Brain pericyte (primary cell): Measurements from ENCODE around the gene FRMD4A.
"Not testable (repeated sequence)": the region's sequence is repeated elsewhere in the genome, so short reads cannot be mapped to it uniquely, and the experiment has no call there.

Source experiments
- DNase-seq: peaks from one replicate; pipeline ENCODE4 v3.0.0-alpha.2; 2012; ENCODE audit warnings: low read depth, low spot score

FRMD4A gene

GRCh38 chr10:13883636-13884444 is 446.9 kb downstream of the FRMD4A start:
- DNase-seq: no peak

- DNase-seq: no peak
Measured at GRCh38 chr10:13882119-13882711, 448.5 kb downstream of the FRMD4A start.

- DNase-seq: no peak
Measured at GRCh38 chr10:13880760-13881159, 450.0 kb downstream of the FRMD4A start.

- DNase-seq: no peak
Measured at GRCh38 chr10:13877154-13877909, 453.4 kb downstream of the FRMD4A start.

- DNase-seq: no peak
Measured at GRCh38 chr10:13873196-13873595, 457.5 kb downstream of the FRMD4A start.

- DNase-seq: no peak
Measured at GRCh38 chr10:13872411-13872810, 458.3 kb downstream of the FRMD4A start.

GRCh38 chr10:13871776-13872175 is 458.9 kb downstream of the FRMD4A start:
- no peak for DNase-seq

- DNase-seq: no peak
Measured at GRCh38 chr10:13871011-13871410, 459.7 kb downstream of the FRMD4A start.

GRCh38 chr10:13869295-13869664 is 461.4 kb downstream of the FRMD4A start:
- DNase-seq: no peak

GRCh38 chr10:13868528-13869294 is 462.0 kb downstream of the FRMD4A start:
- DNase-seq: no peak

- DNase-seq: no peak
Measured at GRCh38 chr10:13867822-13868221, 462.9 kb downstream of the FRMD4A start.

GRCh38 chr10:13865758-13866491 is 464.8 kb downstream of the FRMD4A start:
- DNase-seq: no peak

GRCh38 chr10:13865220-13865619 is 465.5 kb downstream of the FRMD4A start:
- DNase-seq: not testable (repeated sequence)

- no peak for DNase-seq
Measured at GRCh38 chr10:13862546-13863233, 468.0 kb downstream of the FRMD4A start.

GRCh38 chr10:13860886-13861285 is 469.8 kb downstream of the FRMD4A start:
- DNase-seq: no peak

GRCh38 chr10:13859979-13860654 is 470.6 kb downstream of the FRMD4A start:
- DNase-seq: no peak

GRCh38 chr10:13858709-13859108 is 472.0 kb downstream of the FRMD4A start:
- DNase-seq: no peak

GRCh38 chr10:13857451-13857850 is 473.3 kb downstream of the FRMD4A start:
- DNase-seq: no peak

- DNase-seq: no peak
Measured at GRCh38 chr10:13853854-13854253, 476.9 kb downstream of the FRMD4A start.

GRCh38 chr10:13852872-13853271 is 477.9 kb downstream of the FRMD4A start:
- DNase-seq: no peak
